Prostate gland (tissue), 2 donors: ENCODE results near the gene WWP2. TPM values are rescaled to one million over a fixed set of nuclear protein-coding genes. Genes with fewer than 3 reads are reported as not detected.
A peak's percentile ranks its signal among the peaks of the same experiment; 100 is the strongest.

ENCODE experiments used
- DNase-seq: peaks from one replicate; pipeline ENCODE4 v3.0.0-alpha.2; 2019; ENCODE audit warnings: low spot score
- H3K27ac ChIP-seq, 2 donors: fragments of 200-600 bp; sonication (generic); 2 replicates each; pipeline ENCODE4 v1.5.1; 2017 to 2019
- H3K27me3 ChIP-seq: fragments of 200-600 bp; sonication (generic); replicated peaks from 2 replicates; pipeline ENCODE4 v1.5.1; 2019; ENCODE audit not compliant: insufficient read depth
- H3K36me3 ChIP-seq, 2 donors: fragments of 200-600 bp; sonication (generic); 1 replicate in 1 of 2; 2 replicates in 1 of 2; pipeline versions ENCODE4 v1.5.1 to v1.8.1; 2017 to 2019
- H3K4me1 ChIP-seq: fragments of 200-600 bp; sonication (generic); replicated peaks from 2 replicates; pipeline ENCODE4 v1.5.1; 2019
- H3K4me3 ChIP-seq, 2 donors: fragments of 200-600 bp; sonication (generic); 2 replicates each; pipeline ENCODE4 v1.5.1; 2017 to 2019
- H3K9me3 ChIP-seq: fragments of 200-600 bp; sonication (generic); 2 replicates; pipeline ENCODE4 v1.5.1; 2017
- CTCF ChIP-seq, 4 experiments: fragments of 200-600 bp in 2 of 4; fragments of 450-650 bp in 2 of 4; sonication (generic) in 2 of 4; IDR thresholded peaks; 1 replicate in 3 of 4; 2 replicates in 1 of 4; pipeline ENCODE4 v1.5.1; 2016 to 2019; ENCODE audit warnings: antibody characterized with exemption in 4 of 4, mild to moderate bottlenecking in 2 of 4, moderate library complexity in 2 of 4
- POLR2A ChIP-seq: fragments of 450-650 bp; IDR thresholded peaks from one replicate; pipeline ENCODE4 v1.6.1; 2016; ENCODE audit warnings: antibody characterized with exemption, mild to moderate bottlenecking
- POLR2AphosphoS5 ChIP-seq: sonication (generic); formaldehyde crosslinking; IDR thresholded peaks from one replicate; pipeline ENCODE4 v1.6.1; 2017; ENCODE audit warnings: antibody characterized with exemption
- WGBS: methylation state at CpG from one replicate; pipeline ENCODE4 v1.1.5; 2018; 5-methylcytosine and 5-hydroxymethylcytosine counted together
- intact Hi-C: fragments of 100-400 bp; cut with DNase I; formaldehyde crosslinking; loops from one replicate; pipeline ENCODE4 v1.14.2; 2022
- total RNA-seq, 2 donors: library from RNA; depleted of rRNA; stranded (reverse); fragments of >200 nt; gene quantifications; one replicate each; pipeline ENCODE4 v1.1.0, GENCODE V29; 2016

WWP2 gene
- total RNA-seq, 2 donors from 2014 or later, result 30.9 to 66.3 TPM

GRCh38 chr16:69745232-69745612 lies 16.9 kb upstream of the WWP2 start:
- H3K9me3 ChIP-seq, result no peaks in the 10 kb centered on the region
- 96% methylated on average over 11 of the region's 11 CpGs for WGBS
- no peak for TF ChIP-seq CTCF (IDR thresholded peaks at IDR 0.05)
- no peak for TF ChIP-seq POLR2AphosphoS5
- no peak for TF ChIP-seq POLR2A

GRCh38 chr16:69745959-69746358 lies 16.2 kb upstream of the WWP2 start:
- H3K27me3 ChIP-seq, result no peaks in the 10 kb centered on the region
- TF ChIP-seq POLR2AphosphoS5, result no peak
- no peak for TF ChIP-seq POLR2A
- no peak for TF ChIP-seq CTCF (IDR thresholded peaks at IDR 0.05)
- no peaks in the 10 kb centered on the region for H3K9me3 ChIP-seq
- DNase-seq, result no peak
- H3K4me3 ChIP-seq, result no peak overlapping the region
- no peak overlapping the region for H3K27ac ChIP-seq
- H3K36me3 ChIP-seq, result peaks cover 10 to 11% of the 10 kb centered on the region in 2 donors
- 88% methylated on average over 10 of the region's 10 CpGs for whole genome bisulfite sequencing
- intact Hi-C loops, result no loop called here
- no peaks in the 10 kb centered on the region for H3K4me1 ChIP-seq

More at GRCh38 chr16:69745232-69745612, 16.9 kb upstream of the WWP2 start:
- no peaks in the 10 kb centered on the region for H3K27me3 ChIP-seq
- H3K4me3 ChIP-seq, result no peak overlapping the region
- peaks cover 10 to 11% of the 10 kb centered on the region in 2 donors for H3K36me3 ChIP-seq
- no peak overlapping the region for H3K27ac ChIP-seq
- H3K4me1 ChIP-seq, result no peaks in the 10 kb centered on the region
- intact Hi-C loops, result no loop called here
- DNase-seq, result no peak

- 93% methylated on average over 8 of the region's 8 CpGs for WGBS
- H3K27ac ChIP-seq, result no peak overlapping the region
- no peaks in the 10 kb centered on the region for H3K4me1 ChIP-seq
- no peaks in the 10 kb centered on the region for H3K27me3 ChIP-seq
- intact Hi-C loops, result no loop called here
- H3K4me3 ChIP-seq, result no peak overlapping the region
- H3K9me3 ChIP-seq, result no peaks in the 10 kb centered on the region
- peaks cover 11 to 12% of the 10 kb centered on the region in 2 donors for H3K36me3 ChIP-seq
- DNase-seq, result no peak
- no peak for TF ChIP-seq POLR2A
- TF ChIP-seq POLR2AphosphoS5, result no peak
- no peak for TF ChIP-seq CTCF (IDR thresholded peaks at IDR 0.05)
These were observed 15.0 kb upstream of the WWP2 start for GRCh38 chr16:69747115-69747514.

GRCh38 chr16:69748694-69749345 lies 13.3 kb upstream of the WWP2 start:
- no peak for DNase-seq
- intact Hi-C loops, result no loop called here
- Histone ChIP-seq H3K4me3 (no peak overlapping the region), H3K27ac (no peak overlapping the region), H3K9me3 (no peaks in the 10 kb centered on the region), H3K4me1 (no peaks in the 10 kb centered on the region), H3K27me3 (no peaks in the 10 kb centered on the region), H3K36me3 (peaks cover 11 to 12% of the 10 kb centered on the region in 2 donors)
- WGBS, result 87% methylated on average over 20 of the region's 20 CpGs
- TF ChIP-seq POLR2A (no peak), CTCF (IDR thresholded peaks at IDR 0.05) (no peak), POLR2AphosphoS5 (no peak)

GRCh38 chr16:69754143-69754468 lies 8.0 kb upstream of the WWP2 start:
- peak overlapping the region; percentile 50 to 78 for H3K4me3 ChIP-seq
- H3K36me3 ChIP-seq, result peaks cover 0 to 2% of the 10 kb centered on the region in 2 donors
- 10% methylated on average over 4 of the region's 4 CpGs for WGBS
- TF ChIP-seq POLR2AphosphoS5 (no peak), POLR2A (no peak), CTCF (IDR thresholded peaks at IDR 0.05) (no peak)
- no peaks in the 10 kb centered on the region for H3K9me3 ChIP-seq
- peak overlapping the region; percentile 49 to 60 for H3K27ac ChIP-seq
- intact Hi-C loops, result loop anchor here (2.0 kb wide), 3 partner anchors 45 to 357 kb away; no protein-coding TSS in a partner anchor
- H3K4me1 ChIP-seq, result no peaks in the 10 kb centered on the region
- no peak for DNase-seq
- no peaks in the 10 kb centered on the region for H3K27me3 ChIP-seq
